ENCODE results near the gene PLA2R1.

Gene PLA2R1

GRCh38 chr2:159895258-159896065, 167.0 kb downstream of the PLA2R1 start:
- DNase-seq (ENCODE audit: low read depth), result no peak

GRCh38 chr2:159894145-159894838, 168.1 kb downstream of the PLA2R1 start:
- no peak for DNase-seq (ENCODE audit: low read depth)

DNA sequence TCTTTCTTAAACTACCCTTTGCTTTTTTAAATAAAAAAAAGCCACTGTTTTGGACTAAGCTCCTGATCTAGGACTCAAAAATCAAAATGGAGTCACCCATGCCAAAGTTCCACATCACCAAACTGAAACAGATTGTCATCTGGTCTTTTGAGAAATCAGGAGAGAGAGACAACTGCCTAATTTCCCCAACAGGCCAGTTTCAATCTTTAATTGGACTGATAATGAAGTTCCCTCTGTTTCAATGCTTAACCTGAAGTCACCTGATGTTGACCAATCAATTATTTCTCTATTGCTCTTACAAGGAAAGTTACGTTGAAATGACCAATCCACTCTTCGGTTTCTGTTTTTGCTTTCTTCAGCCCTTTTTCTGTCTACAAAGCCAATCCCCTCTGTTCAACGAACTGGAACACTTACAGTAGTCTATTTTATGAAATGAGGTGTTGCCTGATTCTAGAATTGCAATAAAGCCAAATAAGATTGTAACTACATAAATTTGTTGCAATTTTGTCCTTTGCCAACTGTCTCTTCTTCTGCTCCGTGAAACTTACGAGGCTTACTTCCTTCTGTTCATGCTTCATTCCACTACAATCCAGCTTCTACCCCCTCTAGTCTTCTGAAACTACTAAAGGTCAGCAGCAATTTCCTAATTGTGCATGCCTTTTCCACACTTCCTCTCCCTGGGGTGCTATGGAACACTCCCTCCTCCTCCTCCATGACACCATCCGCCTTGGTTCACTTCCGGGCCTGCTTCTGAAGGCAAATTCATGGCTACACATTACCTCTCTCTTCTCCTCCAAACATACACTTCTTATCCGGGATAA, 169.2 kb downstream of the PLA2R1 start:
- no peak for DNase-seq (ENCODE audit: low read depth)

DNA sequence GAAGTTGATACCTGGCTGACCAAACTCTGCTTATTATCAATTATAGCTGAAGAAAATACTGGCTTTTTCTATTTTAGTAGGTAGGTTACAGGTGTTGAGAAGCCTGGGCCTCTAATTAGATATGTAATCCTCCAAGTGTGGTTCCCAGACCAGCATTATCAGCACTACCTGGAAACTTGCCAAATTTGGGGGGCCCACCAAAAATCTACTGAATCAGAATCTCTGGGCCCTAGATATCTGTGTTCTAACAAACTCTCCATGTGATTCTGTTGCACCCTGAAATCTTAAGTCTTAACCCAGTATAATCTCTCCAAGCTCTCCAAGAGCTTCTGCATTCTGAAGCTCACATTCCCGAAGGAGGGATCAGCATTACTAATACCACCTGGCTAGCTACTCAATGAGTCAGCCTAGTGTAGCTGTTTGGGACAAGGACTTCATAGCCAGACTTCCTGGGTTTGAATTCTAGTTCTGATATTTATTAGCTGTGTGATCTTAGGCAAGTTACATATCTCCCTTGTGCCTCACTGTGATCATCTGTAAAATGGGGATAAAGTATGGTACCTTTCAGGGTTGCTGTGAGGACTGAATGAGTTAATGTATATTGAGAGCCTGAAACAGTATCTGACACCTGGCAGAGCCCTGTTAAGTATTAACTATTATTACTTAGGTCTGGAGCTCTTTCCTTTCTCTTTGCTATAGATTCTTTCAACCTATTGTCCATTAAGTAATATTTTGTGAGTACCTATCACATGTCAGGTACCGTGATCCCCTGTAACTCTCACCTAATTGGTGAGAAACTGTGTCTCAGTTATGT, 170.3 kb downstream of the PLA2R1 start:
- peak; percentile 3 for DNase-seq (ENCODE audit: low read depth)

DNA sequence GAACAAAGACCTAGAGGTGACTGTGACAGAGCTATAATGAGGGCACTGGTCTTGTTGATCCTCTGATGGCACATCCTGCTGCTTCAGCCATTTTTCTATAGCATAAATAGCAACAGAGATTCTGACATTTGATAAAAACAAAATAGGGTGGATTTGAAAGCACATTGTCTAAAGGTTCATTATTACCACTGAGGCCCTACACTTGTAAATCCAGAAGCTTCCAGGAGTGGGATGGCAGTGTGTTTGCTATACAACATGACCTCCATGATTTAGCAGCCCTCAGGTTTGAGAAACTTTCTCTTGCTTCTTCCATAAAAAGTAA, 171.2 kb downstream of the PLA2R1 start:
- DNase-seq (ENCODE audit: low read depth), result no peak

DNA sequence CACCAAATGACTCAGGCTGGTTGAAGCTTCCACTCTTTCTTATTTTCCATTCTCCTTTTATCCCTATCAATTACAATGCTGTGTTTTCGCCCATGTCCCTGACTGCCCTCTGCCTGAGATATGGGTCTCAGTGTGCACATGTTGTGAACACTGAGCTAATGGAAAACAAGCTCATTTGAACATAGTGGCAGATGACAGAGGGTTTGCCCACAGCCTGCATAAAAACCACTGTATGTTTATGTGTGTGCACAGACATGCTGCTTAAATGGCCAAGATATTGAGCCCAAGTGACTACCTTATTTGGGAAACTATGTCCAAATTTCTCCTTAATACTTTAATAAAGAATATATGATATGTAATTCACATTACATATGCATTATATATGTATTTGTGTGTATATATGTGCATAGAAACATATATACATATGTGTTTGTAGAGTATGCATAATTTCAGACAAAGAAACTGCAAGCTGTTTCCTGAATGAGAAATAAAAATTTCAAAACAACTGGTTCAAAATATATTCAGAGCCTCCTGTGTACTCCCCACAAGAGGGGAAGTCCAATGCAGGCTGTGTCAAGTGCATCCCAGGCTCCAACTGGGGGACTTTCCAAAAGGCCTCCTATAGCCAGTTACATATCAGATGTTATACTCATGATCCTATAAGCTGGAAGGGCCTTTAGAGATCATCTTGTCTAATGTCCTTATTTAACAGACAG, 171.7 kb downstream of the PLA2R1 start:
- DNase-seq (ENCODE audit: low read depth), result no peak

DNA sequence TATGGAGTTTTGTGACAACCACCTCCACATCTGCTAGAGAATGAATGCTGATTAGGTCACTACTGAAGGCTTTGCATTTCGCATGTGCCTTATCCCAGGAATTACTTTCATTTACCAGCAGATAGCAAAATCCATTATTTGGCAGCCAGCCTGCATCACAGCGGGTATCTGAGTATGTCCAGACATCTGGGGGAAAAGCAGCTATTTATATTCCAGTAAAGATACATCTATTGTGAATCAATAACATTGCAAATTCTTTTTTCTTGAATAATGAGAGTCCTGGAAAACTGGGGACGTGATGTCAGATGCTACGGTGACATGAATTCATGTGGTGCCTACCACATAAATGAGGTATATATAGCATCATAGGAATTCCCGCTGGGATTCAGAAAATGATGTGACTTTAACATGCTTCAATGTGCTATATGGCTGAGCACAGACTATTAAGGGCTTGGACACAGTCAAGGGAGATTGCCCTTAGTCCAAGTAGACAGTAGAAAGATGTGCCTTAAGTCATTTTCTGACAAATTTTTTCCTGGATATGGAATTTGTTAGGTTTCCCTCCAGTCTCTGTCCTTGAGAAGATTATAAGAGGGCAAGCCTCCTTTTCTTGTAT, 180.2 kb downstream of the PLA2R1 start:
- DNase-seq (ENCODE audit: low read depth), result no peak
